GM19099 (cell line): ENCODE measurements around the gene SLIT1.

Source experiments
- POLR2A ChIP-seq: IDR thresholded peaks from 3 replicates; pipeline ENCODE4 v1.6.1; 2011; ENCODE audit warnings: low read depth; ENCODE audit not compliant: insufficient read length; ENCODE audit errors: extremely low read depth

Gene SLIT1

GRCh38 chr10:97065128-97065527 is 120.6 kb downstream of the SLIT1 start:
- no peak for TF ChIP-seq POLR2A

GRCh38 chr10:97063983-97064837 is 121.5 kb downstream of the SLIT1 start:
- no peak for TF ChIP-seq POLR2A

GRCh38 chr10:97063271-97063982 is 122.3 kb downstream of the SLIT1 start:
- no peak for TF ChIP-seq POLR2A

- no peak for TF ChIP-seq POLR2A
Observed at GRCh38 chr10:97062456-97062855, 123.3 kb downstream of the SLIT1 start.

- TF ChIP-seq POLR2A, result no peak
Observed at GRCh38 chr10:97062046-97062445, 123.7 kb downstream of the SLIT1 start.

- no peak for TF ChIP-seq POLR2A
Observed at GRCh38 chr10:97061423-97061822, 124.3 kb downstream of the SLIT1 start.

- no peak for TF ChIP-seq POLR2A
Observed at GRCh38 chr10:97060441-97061084, 125.2 kb downstream of the SLIT1 start.

- no peak for TF ChIP-seq POLR2A
Observed at GRCh38 chr10:97059872-97060205, 125.9 kb downstream of the SLIT1 start.

GRCh38 chr10:97059006-97059871 is 126.5 kb downstream of the SLIT1 start:
- no peak for TF ChIP-seq POLR2A

GRCh38 chr10:97058521-97058920 is 127.2 kb downstream of the SLIT1 start:
- TF ChIP-seq POLR2A, result no peak

GRCh38 chr10:97057491-97058235 is 128.1 kb downstream of the SLIT1 start:
- no peak for TF ChIP-seq POLR2A

GRCh38 chr10:97056003-97056630 is 129.6 kb downstream of the SLIT1 start:
- TF ChIP-seq POLR2A, result no peak

GRCh38 chr10:97053276-97053675 is 132.5 kb downstream of the SLIT1 start:
- no peak for TF ChIP-seq POLR2A
